D341Med (cell line): Measurements from ENCODE around the gene FAM47B.

Experiments
- DNase-seq: peaks from one replicate; pipeline ENCODE4 v3.0.0; 2012; ENCODE audit warnings: low spot score

FAM47B gene

GRCh38 chrX:34942496-34942895 is at the start of gene FAM47B:
TSS of gene FAM47B (plus strand) at chrX:34942796. CDS start at chrX:34942832, 36 bp downstream.
- DNase-seq = no peak

GRCh38 chrX:34893741-34894140 is 48.9 kb upstream of the FAM47B start:
- DNase-seq = peak; percentile 9

GRCh38 chrX:34900691-34901090 is 41.9 kb upstream of the FAM47B start:
- no peak for DNase-seq

- no peak for DNase-seq
These were observed 40.8 kb upstream of the FAM47B start for GRCh38 chrX:34901761-34902160.

GRCh38 chrX:34903316-34903715 is 39.3 kb upstream of the FAM47B start:
- DNase-seq = no peak

- DNase-seq = no peak
These were observed 33.4 kb upstream of the FAM47B start for GRCh38 chrX:34909151-34909550.

- DNase-seq = no peak
These were observed 27.0 kb upstream of the FAM47B start for GRCh38 chrX:34915463-34916225.

- DNase-seq = no peak
These were observed 25.4 kb upstream of the FAM47B start for GRCh38 chrX:34917146-34917545.

- DNase-seq = no peak
These were observed 24.4 kb upstream of the FAM47B start for GRCh38 chrX:34918091-34918736.

- peak; percentile 36 for DNase-seq
These were observed 23.7 kb upstream of the FAM47B start for GRCh38 chrX:34918856-34919255.

- no peak for DNase-seq
These were observed 14.7 kb upstream of the FAM47B start for GRCh38 chrX:34927866-34928265.

GRCh38 chrX:34943235-34943634 is 639 bp downstream of the FAM47B start:
- no peak for DNase-seq

GRCh38 chrX:34956916-34957315 is 14.3 kb downstream of the FAM47B start:
- DNase-seq = no peak

GRCh38 chrX:34961662-34962061 is 19.1 kb downstream of the FAM47B start:
- no peak for DNase-seq

GRCh38 chrX:34972206-34972605 is 29.6 kb downstream of the FAM47B start:
- no peak for DNase-seq

- DNase-seq = no peak
These were observed 35.6 kb downstream of the FAM47B start for GRCh38 chrX:34978171-34978570.

GRCh38 chrX:34987646-34988045 is 45.0 kb downstream of the FAM47B start:
- no peak for DNase-seq
